Activated CD8-positive, alpha-beta memory T cell treated with anti-CD3 and anti-CD28 coated beads, Interleukin-2, amount 10 ng/mL, durations not matched to agents 7 days and 5 days (primary cell): Measurements from ENCODE around the gene FER. TPM values are rescaled to one million over a fixed set of nuclear protein-coding genes. Genes with fewer than 3 reads are reported as not detected.

Experiments used
- ATAC-seq: fragments of 150-1000 bp; cut with Tn5 transposase; one replicate; pipeline ENCODE4 v1.10.0; 2021; ENCODE audit warnings: moderate library complexity
- CTCF ChIA-PET: fragments of 350-600 bp; sonication (Branson Sonifier 250); formaldehyde crosslinking; loops from one replicate; lab custom pipeline; 2021; ENCODE audit warnings: antibody characterized with exemption; lab: Charles Lee
- DNase-seq: peaks from one replicate; pipeline ENCODE4 v3.0.0-alpha.2; 2020
- H3K27ac Mint-ChIP-seq: one replicate; pipeline ENCODE4 v1.8.0; 2021; ENCODE audit warnings: mild to moderate bottlenecking, mixed read lengths
- H3K27me3 Mint-ChIP-seq: one replicate; pipeline ENCODE4 v1.8.0; 2021; ENCODE audit warnings: mixed read lengths
- H3K36me3 Mint-ChIP-seq: one replicate; pipeline ENCODE4 v1.8.0; 2021; ENCODE audit warnings: mild to moderate bottlenecking, mixed read lengths
- H3K4me1 Mint-ChIP-seq: one replicate; pipeline ENCODE4 v1.8.0; 2021; ENCODE audit warnings: mixed read lengths
- H3K4me3 Mint-ChIP-seq: one replicate; pipeline ENCODE4 v1.8.0; 2021; ENCODE audit warnings: mild to moderate bottlenecking, moderate library complexity, mixed read lengths
- H3K9me3 Mint-ChIP-seq: one replicate; pipeline ENCODE4 v1.8.0; 2022; ENCODE audit warnings: low read depth, mixed read lengths
- total RNA-seq, 2 experiments: library from RNA; stranded (reverse); gene quantifications; one replicate each; pipeline ENCODE4 v1.2.3, GENCODE V29; 2021

The FER gene
- total RNA-seq, 2 experiments from 2014 or later, result 9.0 to 11.7 TPM

DNA sequence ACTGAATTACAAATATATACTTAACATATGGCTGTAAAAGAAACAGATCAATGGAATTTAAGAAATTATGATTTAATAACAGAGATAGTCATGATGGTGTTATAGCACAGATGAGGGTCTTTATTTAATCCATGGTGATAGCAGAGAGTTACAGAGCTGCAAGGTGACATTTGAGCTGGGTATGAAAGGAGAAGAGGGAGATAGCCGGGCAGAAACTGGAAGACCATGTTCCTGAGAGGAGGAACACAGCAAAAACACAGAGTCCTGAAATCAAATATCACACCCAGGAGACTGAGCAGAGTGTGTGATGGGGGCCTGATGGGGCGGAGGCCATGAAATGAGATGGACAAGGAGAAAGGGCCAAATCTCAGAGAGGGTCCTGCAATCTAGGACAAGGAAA is 498.7 kb downstream of the FER start:
- Mint-ChIP-seq H3K27ac (no peak overlapping the region), H3K4me1 (peaks cover 9% of the 10 kb centered on the region), H3K36me3 (peaks cover 3% of the 10 kb centered on the region), H3K9me3 (peaks cover 14% of the 10 kb centered on the region), H3K4me3 (no peak overlapping the region), H3K27me3 (no peaks in the 10 kb centered on the region)
- DNase-seq (no peak), ATAC-seq (no peak)
- CTCF ChIA-PET, result no interaction called here
